HUES48 (cell line): Measurements from ENCODE around the gene HCK.

Experiments
- H3K27ac ChIP-seq: one replicate; pipeline ENCODE4 v1.7.0; 2013; ENCODE audit warnings: low read depth, low read length, inconsistent platforms
- H3K27me3 ChIP-seq: 2 replicates; pipeline ENCODE4 v1.6.1; 2013; ENCODE audit warnings: mild to moderate bottlenecking, low read length; ENCODE audit not compliant: control insufficient read depth, insufficient read depth
- H3K36me3 ChIP-seq: 2 replicates; pipeline ENCODE4 v1.6.1; 2013; ENCODE audit warnings: low read length; ENCODE audit not compliant: control insufficient read depth, insufficient read depth
- H3K4me1 ChIP-seq: 2 replicates; pipeline ENCODE4 v1.6.1; 2013; ENCODE audit warnings: mild to moderate bottlenecking, low read length; ENCODE audit not compliant: control insufficient read depth, insufficient read depth
- H3K4me3 ChIP-seq: 2 replicates; pipeline ENCODE4 v1.5.1; 2013; ENCODE audit warnings: mild to moderate bottlenecking, low read depth, low read length
- H3K9ac ChIP-seq: 2 replicates; pipeline ENCODE4 v1.6.1; 2013; ENCODE audit warnings: mild to moderate bottlenecking, low read depth, low read length, moderate library complexity
- H3K9me3 ChIP-seq: 2 replicates; pipeline ENCODE4 v1.6.1; 2013; ENCODE audit warnings: low read length; ENCODE audit not compliant: control insufficient read depth, insufficient read depth

The HCK gene

GRCh38 chr20:32050324-32050841 lies 1.7 kb upstream of the HCK start:
- H3K27ac ChIP-seq = no peak overlapping the region
- no peak overlapping the region for H3K9ac ChIP-seq
- H3K27me3 ChIP-seq = peaks cover 44% of the 10 kb centered on the region

GRCh38 chr20:32050851-32051556 lies 1.0 kb upstream of the HCK start:
- H3K9ac ChIP-seq = no peak overlapping the region
- H3K27ac ChIP-seq = no peak overlapping the region
- H3K27me3 ChIP-seq = peaks cover 44% of the 10 kb centered on the region
- no peaks in the 10 kb centered on the region for H3K36me3 ChIP-seq
- no peaks in the 10 kb centered on the region for H3K9me3 ChIP-seq
- H3K4me3 ChIP-seq = peak overlapping the region; percentile 56
- 0 out of 2 replicates have a peak, but pooled peaks cover 2% of the 10 kb centered on the region for H3K4me1 ChIP-seq

More at GRCh38 chr20:32050324-32050841, 1.7 kb upstream of the HCK start:
- 0 out of 2 replicates have a peak, but pooled peaks cover 2% of the 10 kb centered on the region for H3K4me1 ChIP-seq
- no peak overlapping the region for H3K4me3 ChIP-seq
- no peaks in the 10 kb centered on the region for H3K36me3 ChIP-seq
- no peaks in the 10 kb centered on the region for H3K9me3 ChIP-seq

GRCh38 chr20:32051720-32052089 lies 337 bp upstream of the HCK start:
- H3K9me3 ChIP-seq = no peaks in the 10 kb centered on the region
- H3K4me3 ChIP-seq = peak overlapping the region; percentile 56
- no peak overlapping the region for H3K27ac ChIP-seq
- H3K9ac ChIP-seq = no peak overlapping the region
- H3K4me1 ChIP-seq = 0 out of 2 replicates have a peak, but pooled peaks cover 2% of the 10 kb centered on the region
- no peaks in the 10 kb centered on the region for H3K36me3 ChIP-seq
- H3K27me3 ChIP-seq = peaks cover 44% of the 10 kb centered on the region

GRCh38 chr20:32052778-32053362 lies 828 bp downstream of the HCK start:
- Histone ChIP-seq H3K4me1 (0 out of 2 replicates have a peak, but pooled peaks cover 2% of the 10 kb centered on the region), H3K36me3 (no peaks in the 10 kb centered on the region), H3K9ac (no peak overlapping the region), H3K27ac (no peak overlapping the region), H3K9me3 (no peaks in the 10 kb centered on the region), H3K4me3 (peak overlapping the region; percentile 56), H3K27me3 (peaks cover 44% of the 10 kb centered on the region)

- H3K27me3 ChIP-seq = peaks cover 44% of the 10 kb centered on the region
These were observed 1.6 kb downstream of the HCK start for GRCh38 chr20:32053648-32054047.

GRCh38 chr20:32056708-32057483 lies 4.9 kb downstream of the HCK start:
- Histone ChIP-seq H3K9me3 (no peaks in the 10 kb centered on the region), H3K27ac (no peak overlapping the region), H3K36me3 (no peaks in the 10 kb centered on the region), H3K9ac (no peak overlapping the region), H3K27me3 (peaks cover 19% of the 10 kb centered on the region), H3K4me3 (no peak overlapping the region), H3K4me1 (0 out of 2 replicates have a peak, but pooled peaks cover 2% of the 10 kb centered on the region)

More at GRCh38 chr20:32053648-32054047, 1.6 kb downstream of the HCK start:
- Histone ChIP-seq H3K4me1 (0 out of 2 replicates have a peak, but pooled peaks cover 2% of the 10 kb centered on the region), H3K4me3 (no peak overlapping the region), H3K9me3 (no peaks in the 10 kb centered on the region), H3K27ac (no peak overlapping the region), H3K9ac (no peak overlapping the region), H3K36me3 (no peaks in the 10 kb centered on the region)

GRCh38 chr20:32057656-32058184 lies 5.7 kb downstream of the HCK start:
- Histone ChIP-seq H3K4me1 (0 out of 2 replicates have a peak, but pooled peaks cover 2% of the 10 kb centered on the region), H3K4me3 (no peak overlapping the region), H3K9ac (no peak overlapping the region), H3K27ac (no peak overlapping the region), H3K36me3 (no peaks in the 10 kb centered on the region), H3K9me3 (no peaks in the 10 kb centered on the region), H3K27me3 (peaks cover 11% of the 10 kb centered on the region)

- H3K4me1 ChIP-seq = no peaks in the 10 kb centered on the region
- H3K27ac ChIP-seq = no peak overlapping the region
- no peaks in the 10 kb centered on the region; the same call in 1 of the 2 replicates for H3K27me3 ChIP-seq
- H3K9ac ChIP-seq = no peak overlapping the region
- H3K4me3 ChIP-seq = no peak overlapping the region
- no peaks in the 10 kb centered on the region for H3K9me3 ChIP-seq
- H3K36me3 ChIP-seq = no peaks in the 10 kb centered on the region
These were observed 7.1 kb downstream of the HCK start for GRCh38 chr20:32059189-32059588.

GRCh38 chr20:32062776-32063170 lies 10.7 kb downstream of the HCK start:
- Histone ChIP-seq H3K9ac (no peak overlapping the region), H3K36me3 (no peaks in the 10 kb centered on the region), H3K27me3 (no peaks in the 10 kb centered on the region; the same call in 1 of the 2 replicates), H3K9me3 (no peaks in the 10 kb centered on the region), H3K27ac (no peak overlapping the region), H3K4me1 (no peaks in the 10 kb centered on the region), H3K4me3 (no peak overlapping the region)

- Histone ChIP-seq H3K4me3 (no peak overlapping the region), H3K27me3 (no peaks in the 10 kb centered on the region; the same call in 1 of the 2 replicates), H3K4me1 (no peaks in the 10 kb centered on the region), H3K9ac (no peak overlapping the region), H3K9me3 (no peaks in the 10 kb centered on the region), H3K36me3 (no peaks in the 10 kb centered on the region), H3K27ac (no peak overlapping the region)
These were observed 11.7 kb downstream of the HCK start for GRCh38 chr20:32063695-32064094.
